Glutamatergic neuron (in vitro differentiated cells): ENCODE results near the gene CHP1. TPM values are rescaled to one million over a fixed set of nuclear protein-coding genes. Genes with fewer than 3 reads are reported as not detected.
"Not testable (repeated sequence)": the region's sequence is repeated elsewhere in the genome, so short reads cannot be mapped to it uniquely, and the experiment has no call there.

Experiments used
- DNase-seq: peaks from one replicate; pipeline ENCODE4 v3.0.0; 2022
- H3K27ac Mint-ChIP-seq: one replicate; pipeline ENCODE4 v1.8.0; 2020; ENCODE audit warnings: mild to moderate bottlenecking, mixed read lengths, inconsistent platforms; ENCODE audit not compliant: unreplicated experiment
- H3K27me3 Mint-ChIP-seq: one replicate; pipeline ENCODE4 v1.8.0; 2020; ENCODE audit warnings: mild to moderate bottlenecking, moderate library complexity, mixed read lengths, inconsistent platforms; ENCODE audit not compliant: unreplicated experiment
- H3K36me3 Mint-ChIP-seq: one replicate; pipeline ENCODE4 v1.8.0; 2020; ENCODE audit warnings: mild to moderate bottlenecking, mixed read lengths, inconsistent platforms; ENCODE audit not compliant: unreplicated experiment
- H3K4me1 Mint-ChIP-seq: one replicate; pipeline ENCODE4 v1.8.0; 2020; ENCODE audit warnings: mild to moderate bottlenecking, low read depth, mixed read lengths, inconsistent platforms; ENCODE audit not compliant: unreplicated experiment
- H3K4me3 Mint-ChIP-seq: one replicate; pipeline ENCODE4 v1.8.0; 2020; ENCODE audit warnings: mild to moderate bottlenecking, mixed read lengths, inconsistent platforms; ENCODE audit not compliant: unreplicated experiment
- H3K9me3 Mint-ChIP-seq: one replicate; pipeline ENCODE4 v1.8.0; 2020; ENCODE audit warnings: mild to moderate bottlenecking, moderate library complexity, mixed read lengths, inconsistent platforms; ENCODE audit not compliant: unreplicated experiment
- CTCF ChIP-seq: fragments of 200-600 bp; sonication (generic); IDR thresholded peaks from one replicate; pipeline ENCODE4 v1.5.0; 2021; ENCODE audit not compliant: partially characterized antibody, unreplicated experiment
- total RNA-seq: library from RNA; stranded (reverse); fragmentation: NEBNext Ultra II Directional; extraction: Animal tissue kit (Norgen Biotek cat#: 25700); gene quantifications from one replicate; pipeline ENCODE4 v1.2.1, GENCODE V29; 2021; ENCODE audit not compliant: unreplicated experiment

Gene CHP1
- total RNA-seq, 1 donor from 2014 or later, result 65.6 TPM

GRCh38 chr15:41235929-41236328, 4.9 kb downstream of the CHP1 start:
- Mint-ChIP-seq H3K4me1 (peaks cover 8% of the 10 kb centered on the region), H3K4me3 (no peak overlapping the region), H3K36me3 (no peaks in the 10 kb centered on the region), H3K27me3 (peaks cover 2% of the 10 kb centered on the region), H3K9me3 (no peaks in the 10 kb centered on the region), H3K27ac (no peak overlapping the region)
- DNase-seq, result no peak
- TF ChIP-seq CTCF, result no peak

- no peak for DNase-seq
- Mint-ChIP-seq H3K27me3 (peaks cover 2% of the 10 kb centered on the region), H3K4me1 (peaks cover 3% of the 10 kb centered on the region), H3K4me3 (no peak overlapping the region), H3K27ac (no peak overlapping the region), H3K9me3 (no peaks in the 10 kb centered on the region), H3K36me3 (no peaks in the 10 kb centered on the region)
- no peak for TF ChIP-seq CTCF
Observed at GRCh38 chr15:41238100-41238499, 7.0 kb downstream of the CHP1 start.

- no peak overlapping the region for H3K4me3 Mint-ChIP-seq
- H3K36me3 Mint-ChIP-seq, result no peaks in the 10 kb centered on the region
- no peak overlapping the region for H3K27ac Mint-ChIP-seq
- no peaks in the 10 kb centered on the region for H3K4me1 Mint-ChIP-seq
- no peak for DNase-seq
- H3K9me3 Mint-ChIP-seq, result no peaks in the 10 kb centered on the region
- no peak for TF ChIP-seq CTCF
- H3K27me3 Mint-ChIP-seq, result peaks cover 2% of the 10 kb centered on the region
Observed at GRCh38 chr15:41241221-41241964, 10.3 kb downstream of the CHP1 start.

GRCh38 chr15:41250745-41251144, 19.7 kb downstream of the CHP1 start:
- not testable (repeated sequence) for H3K4me3 Mint-ChIP-seq, H3K27me3 Mint-ChIP-seq, H3K4me1 Mint-ChIP-seq

GRCh38 chr15:41251411-41251810, 20.3 kb downstream of the CHP1 start:
- no peak for TF ChIP-seq CTCF
- no peaks in the 10 kb centered on the region for H3K9me3 Mint-ChIP-seq
- no peaks in the 10 kb centered on the region for H3K4me1 Mint-ChIP-seq
- DNase-seq, result no peak
- no peaks in the 10 kb centered on the region for H3K36me3 Mint-ChIP-seq
- no peak overlapping the region for H3K4me3 Mint-ChIP-seq
- no peaks in the 10 kb centered on the region for H3K27me3 Mint-ChIP-seq
- no peak overlapping the region for H3K27ac Mint-ChIP-seq

More at GRCh38 chr15:41250745-41251144, 19.7 kb downstream of the CHP1 start:
- H3K27ac Mint-ChIP-seq, H3K36me3 Mint-ChIP-seq, DNase-seq, H3K9me3 Mint-ChIP-seq: not testable (repeated sequence)
